ENCODE results near the gene ULK4.
"Not testable (repeated sequence)": the region's sequence is repeated elsewhere in the genome, so short reads cannot be mapped to it uniquely, and the experiment has no call there.

Gene ULK4

GRCh38 chr3:41317718-41318117 is 644.2 kb downstream of the ULK4 start:
- peak; percentile 29 to 42 for DNase-seq (ENCODE audit: low read depth in 2 of 2)

- DNase-seq (ENCODE audit: low read depth in 2 of 2) = no peak
Observed at GRCh38 chr3:41317298-41317697, 644.6 kb downstream of the ULK4 start.

GRCh38 chr3:41315126-41315525 is 646.8 kb downstream of the ULK4 start:
- DNase-seq (ENCODE audit: low read depth in 2 of 2) = no peak

- no peak for DNase-seq (ENCODE audit: low read depth in 2 of 2)
Observed at GRCh38 chr3:41308119-41308518, 653.8 kb downstream of the ULK4 start.

GRCh38 chr3:41307065-41307464 is 654.8 kb downstream of the ULK4 start:
- no peak for DNase-seq (ENCODE audit: low read depth in 2 of 2)

GRCh38 chr3:41304593-41304992 is 657.3 kb downstream of the ULK4 start:
- no peak for DNase-seq (ENCODE audit: low read depth in 2 of 2)

- no peak for DNase-seq (ENCODE audit: low read depth in 2 of 2)
Observed at GRCh38 chr3:41302295-41302694, 659.6 kb downstream of the ULK4 start.

- DNase-seq (ENCODE audit: low read depth in 2 of 2) = no peak
Observed at GRCh38 chr3:41301548-41301947, 660.4 kb downstream of the ULK4 start.

- no peak for DNase-seq (ENCODE audit: low read depth in 2 of 2)
Observed at GRCh38 chr3:41299036-41299435, 662.9 kb downstream of the ULK4 start.

GRCh38 chr3:41297750-41298149 is 664.2 kb downstream of the ULK4 start:
- no peak for DNase-seq (ENCODE audit: low read depth in 2 of 2)

- no peak for DNase-seq (ENCODE audit: low read depth in 2 of 2)
Observed at GRCh38 chr3:41296556-41296955, 665.3 kb downstream of the ULK4 start.

GRCh38 chr3:41295740-41296139 is 666.2 kb downstream of the ULK4 start:
- DNase-seq (ENCODE audit: low read depth in 2 of 2) = no peak

GRCh38 chr3:41293169-41293681 is 668.7 kb downstream of the ULK4 start:
- DNase-seq (ENCODE audit: low read depth in 2 of 2) = no peak

- DNase-seq (ENCODE audit: low read depth in 2 of 2) = no peak
Observed at GRCh38 chr3:41290736-41291135, 671.2 kb downstream of the ULK4 start.

GRCh38 chr3:41290306-41290705 is 671.6 kb downstream of the ULK4 start:
- no peak for DNase-seq (ENCODE audit: low read depth in 2 of 2)

- DNase-seq (ENCODE audit: low read depth in 2 of 2) = no peak
Observed at GRCh38 chr3:41288785-41289184, 673.1 kb downstream of the ULK4 start.

GRCh38 chr3:41286305-41286704 is 675.6 kb downstream of the ULK4 start:
- no peak for DNase-seq (ENCODE audit: low read depth in 2 of 2)

- DNase-seq (ENCODE audit: low read depth in 2 of 2) = not testable (repeated sequence)
Observed at GRCh38 chr3:41284934-41285333, 677.0 kb downstream of the ULK4 start.

- DNase-seq (ENCODE audit: low read depth in 2 of 2) = no peak
Observed at GRCh38 chr3:41277790-41278465, 684.0 kb downstream of the ULK4 start.

- no peak for DNase-seq (ENCODE audit: low read depth in 2 of 2)
Observed at GRCh38 chr3:41276191-41276590, 685.7 kb downstream of the ULK4 start.

- DNase-seq (ENCODE audit: low read depth in 2 of 2) = no peak
Observed at GRCh38 chr3:41274944-41275668, 686.8 kb downstream of the ULK4 start.

- no peak for DNase-seq (ENCODE audit: low read depth in 2 of 2)
Observed at GRCh38 chr3:41272667-41273066, 689.2 kb downstream of the ULK4 start.

- DNase-seq (ENCODE audit: low read depth in 2 of 2) = peak; percentile 76 to 82
Observed at GRCh38 chr3:41267975-41268640, 693.8 kb downstream of the ULK4 start.

All from fibroblast of skin of left quadriceps (primary cell).